H1 (cell line): Measurements from ENCODE around the gene DHRS2. TPM values are rescaled to one million over a fixed set of nuclear protein-coding genes. Genes with fewer than 3 reads are reported as not detected.

Experiments used
- BCL11A ChIP-seq, 2 experiments: IDR thresholded peaks; one replicate each; pipeline ENCODE4 v1.6.1; 2011; ENCODE audit warnings: low read depth in 2 of 2, low read length in 2 of 2, mild to moderate bottlenecking in 2 of 2
- CHD2 ChIP-seq: IDR thresholded peaks from 2 replicates; pipeline ENCODE4 v1.6.1; 2012; ENCODE audit warnings: low read length, improper control_type of control experiment
- JUN ChIP-seq: IDR thresholded peaks from 2 replicates; pipeline ENCODE4 v1.6.1; 2011; ENCODE audit warnings: low read depth, mild to moderate bottlenecking, improper control_type of control experiment, low read length
- POLR2A ChIP-seq, 2 experiments: IDR thresholded peaks; 1 replicate in 1 of 2; 2 replicates in 1 of 2; pipeline ENCODE4 v1.6.1; 2011; ENCODE audit warnings: low read depth in 2 of 2, low read length in 2 of 2, mild to moderate bottlenecking in 2 of 2; ENCODE audit errors: control extremely low read depth in 1 of 2
- polyA plus RNA-seq, 7 experiments: library from polyadenylated mRNA; depleted of rRNA in 3 of 7; stranded (reverse) in 5 of 7; unstranded in 2 of 7; fragments of >200 nt in 5 of 7; fragments of 200-250 nt in 2 of 7; gene quantifications; 1 replicate in 5 of 7; 2 replicates in 1 of 7; 4 replicates in 1 of 7; pipeline versions ENCODE4 v1.2.1 to v1.2.3, GENCODE V29; 2011 to 2013; ENCODE audit warnings: missing spikeins in 2 of 7, mixed read lengths in 2 of 7
- total RNA-seq: library from RNA; stranded (reverse); fragmentation: NEBNext Ultra II Directional; extraction: Animal tissue kit (Norgen Biotek cat#: 25700); gene quantifications from 2 replicates; pipeline ENCODE4 v1.2.1, GENCODE V29; 2021

The DHRS2 gene
- total and polyA plus RNA-seq, 2 of the 8 experiments (the other 6 are each of a cell fraction or from before 2014, with no cell fraction given): 1.1 to 3.5 TPM

DNA sequence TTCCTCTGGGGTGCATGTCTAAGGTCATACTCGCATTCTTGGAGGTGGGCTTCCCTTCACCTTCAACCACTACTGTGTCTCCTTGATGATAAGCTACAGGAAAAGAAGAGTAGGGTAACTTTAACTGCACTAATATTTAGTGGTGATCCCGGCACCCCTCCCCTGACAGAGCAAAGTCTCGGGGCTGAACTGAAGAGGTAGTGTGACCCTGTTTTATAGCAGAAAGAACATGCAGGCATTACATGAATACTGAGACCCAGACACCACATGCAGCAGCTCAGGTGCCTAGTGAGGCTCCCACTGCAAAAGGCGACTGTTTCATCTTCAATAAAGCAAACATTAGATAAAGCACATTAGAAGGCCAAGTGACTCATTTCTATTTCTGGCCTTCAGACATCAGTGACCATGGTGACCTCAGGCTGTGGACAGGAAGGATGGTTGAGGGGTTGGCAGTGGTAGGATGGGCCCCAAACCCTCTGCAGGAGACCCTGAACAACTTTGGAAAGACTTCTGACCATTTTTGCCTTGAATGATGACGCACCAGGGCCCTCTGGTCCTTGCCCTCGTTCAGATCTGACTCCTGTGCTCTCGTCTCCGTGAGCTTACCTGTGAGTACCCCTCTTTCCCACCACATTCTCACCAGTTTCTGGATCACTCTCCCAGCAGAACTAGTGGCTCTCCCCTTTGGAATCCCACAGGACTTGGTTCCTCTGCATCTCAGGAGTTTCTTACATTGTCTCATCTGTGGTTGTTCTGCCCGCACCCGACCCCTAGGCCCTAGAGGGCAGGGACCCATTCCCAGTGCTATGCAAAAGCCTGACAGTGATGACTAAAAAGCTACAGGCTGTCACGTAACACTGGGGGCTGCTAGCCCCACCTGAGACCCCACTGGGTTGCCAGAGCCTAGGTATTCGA is 33.7 kb upstream of the DHRS2 start (continued):
- TF ChIP-seq POLR2A (IDR thresholded peaks at IDR 0.05; ENCODE audit: control extremely low read depth in 1 of 2, low read depth in 2 of 2, low read length in 2 of 2): no peak
- no peak for TF ChIP-seq JUN
- no peak for TF ChIP-seq CHD2
- TF ChIP-seq BCL11A (IDR thresholded peaks at IDR 0.05; ENCODE audit: low read depth in 2 of 2, low read length in 2 of 2): no peak
- TF ChIP-seq, all 59 proteins: peak for 0
